ENCODE data around the gene MTRF1. TPM values are rescaled to one million over a fixed set of nuclear protein-coding genes. Genes with fewer than 3 reads are reported as not detected.

Gene MTRF1
- total RNA-seq, 1 experiment from 2014 or later: 10.1 TPM

DNA sequence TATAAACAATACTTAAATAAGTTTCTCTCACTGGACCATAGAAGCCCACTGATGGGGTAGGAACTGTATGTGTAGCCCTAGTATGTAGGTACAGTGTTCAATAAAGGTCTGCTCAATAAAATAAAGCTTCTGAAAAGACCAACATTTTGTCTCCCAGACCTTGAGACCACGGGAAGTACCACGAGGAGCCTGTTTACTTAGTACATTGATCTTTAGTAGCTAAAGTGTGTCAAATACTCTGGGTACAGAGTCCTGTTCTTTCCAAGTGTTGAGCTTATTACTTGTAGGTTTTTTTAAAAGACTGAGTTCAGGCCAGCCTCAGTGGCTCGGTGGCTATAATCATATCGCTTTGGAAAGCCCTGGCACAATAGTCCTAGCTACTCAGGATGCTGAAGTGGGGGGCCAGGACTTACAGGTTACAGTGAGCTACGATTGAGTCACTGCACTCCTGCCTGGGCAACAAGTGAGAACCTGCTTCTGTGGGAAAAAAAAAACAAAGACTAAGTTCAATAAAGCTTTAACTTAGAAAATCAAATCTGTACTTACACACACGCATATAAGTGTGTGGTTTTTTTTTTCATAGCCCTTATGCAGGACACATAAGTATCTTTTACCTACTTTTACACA is 3.4 kb downstream of the MTRF1 start:
- peaks cover 2% of the 10 kb centered on the region; the same call in 1 of the 2 replicates for H3K36me3 ChIP-seq (replicated peaks; ENCODE audit: control insufficient read depth, insufficient read depth, low read length)

GRCh38 chr13:41257535-41257934 is 5.8 kb downstream of the MTRF1 start:
- H3K36me3 ChIP-seq (replicated peaks; ENCODE audit: control insufficient read depth, insufficient read depth, low read length): peaks cover 4% of the 10 kb centered on the region
- H3K27me3 ChIP-seq (ENCODE audit: control insufficient read depth, insufficient read depth, low read length): no peaks in the 10 kb centered on the region
- H3K4me3 ChIP-seq (ENCODE audit: insufficient read depth, low read depth, low read length): no peak overlapping the region
- DNase-seq: no peak

More for the DNA sequence above, 3.4 kb downstream of the MTRF1 start:
- Histone ChIP-seq H3K27me3 (ENCODE audit: control insufficient read depth, insufficient read depth, low read length) (no peaks in the 10 kb centered on the region), H3K4me3 (ENCODE audit: insufficient read depth, low read depth, low read length) (no peak overlapping the region)
- DNase-seq: no peak

DNA sequence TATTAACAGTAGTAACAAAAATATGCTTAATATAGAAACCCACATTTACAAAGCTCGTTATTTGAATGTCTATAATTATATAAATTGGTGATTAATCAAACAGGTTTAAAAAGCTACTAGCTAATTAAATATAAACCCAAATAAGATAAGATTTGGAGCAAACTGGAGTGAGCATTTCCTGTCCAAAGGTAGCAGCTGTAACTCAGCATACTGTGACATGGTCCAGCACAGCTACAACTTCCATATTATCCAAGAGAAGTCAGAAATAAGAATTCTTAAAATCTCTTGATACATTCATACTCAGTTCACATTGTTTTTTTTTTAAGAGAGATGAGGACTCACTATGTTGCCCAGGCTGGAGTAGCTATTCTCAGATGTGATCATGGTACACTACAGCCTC is 8.5 kb downstream of the MTRF1 start:
- peaks cover 4% of the 10 kb centered on the region for H3K36me3 ChIP-seq (replicated peaks; ENCODE audit: control insufficient read depth, insufficient read depth, low read length)
- no peak overlapping the region for H3K4me3 ChIP-seq (ENCODE audit: insufficient read depth, low read depth, low read length)
- no peaks in the 10 kb centered on the region for H3K27me3 ChIP-seq (ENCODE audit: control insufficient read depth, insufficient read depth, low read length)
- no peak for DNase-seq

GRCh38 chr13:41250993-41251392 is 12.4 kb downstream of the MTRF1 start:
- Histone ChIP-seq H3K36me3 (replicated peaks; ENCODE audit: control insufficient read depth, insufficient read depth, low read length) (peaks cover 5% of the 10 kb centered on the region), H3K27me3 (ENCODE audit: control insufficient read depth, insufficient read depth, low read length) (no peaks in the 10 kb centered on the region), H3K4me3 (ENCODE audit: insufficient read depth, low read depth, low read length) (no peak overlapping the region)
- no peak for DNase-seq

DNA sequence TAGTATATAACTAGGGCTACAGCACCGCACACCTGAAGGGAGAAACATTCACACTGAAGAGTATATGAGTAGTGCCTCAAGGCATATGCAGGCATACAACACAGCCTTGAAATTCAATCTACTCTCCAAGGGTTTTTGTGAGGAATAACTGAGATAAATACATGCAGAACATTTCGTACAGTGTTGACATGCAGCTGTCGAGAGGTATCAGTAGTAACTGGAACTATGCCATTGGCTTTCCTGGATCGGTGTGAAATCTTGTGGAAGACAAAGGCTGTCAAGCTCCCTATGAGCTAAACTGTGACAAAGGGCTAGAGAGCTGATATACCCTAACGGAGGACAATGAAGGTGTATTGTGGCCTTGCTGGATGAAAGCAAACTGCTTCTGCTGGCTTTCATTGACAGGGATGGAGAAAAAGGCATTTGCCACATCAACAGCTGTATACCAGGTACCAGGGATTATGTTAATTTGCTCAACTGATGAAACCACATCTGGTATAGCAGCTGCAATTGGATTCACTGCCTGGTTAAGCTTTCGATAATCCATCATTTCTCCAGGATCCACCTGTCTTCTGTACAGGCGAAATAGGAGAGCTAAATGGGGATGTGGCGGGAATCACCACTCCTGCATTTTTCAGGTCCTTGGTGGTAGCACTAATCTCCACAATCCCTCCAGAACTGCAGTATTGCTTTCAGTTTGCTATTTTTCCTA is 16.3 kb downstream of the MTRF1 start:
- no peak overlapping the region for H3K4me3 ChIP-seq (ENCODE audit: insufficient read depth, low read depth, low read length)
- DNase-seq: no peak
- H3K36me3 ChIP-seq (replicated peaks; ENCODE audit: control insufficient read depth, insufficient read depth, low read length): peaks cover 1% of the 10 kb centered on the region; the same call in 1 of the 2 replicates
- no peaks in the 10 kb centered on the region for H3K27me3 ChIP-seq (ENCODE audit: control insufficient read depth, insufficient read depth, low read length)

DNA sequence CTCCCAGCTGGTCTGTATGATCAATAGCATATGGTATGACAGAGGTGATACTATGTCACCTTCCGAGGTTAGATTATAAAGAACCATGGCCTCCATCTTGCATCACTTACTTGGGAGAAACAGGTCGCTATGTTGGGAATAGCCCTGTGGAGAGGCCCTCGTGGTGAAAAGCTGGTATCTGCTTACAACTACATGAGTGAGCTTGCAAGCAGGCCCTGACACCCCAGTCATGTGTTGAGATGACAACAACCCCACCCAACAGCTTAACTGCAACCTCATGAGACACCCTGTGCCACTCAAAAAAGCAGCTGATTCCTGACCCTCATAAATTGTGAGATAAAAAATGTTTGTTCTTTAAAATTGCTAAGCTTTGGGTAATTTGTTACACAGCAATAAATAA is 18.8 kb downstream of the MTRF1 start:
- Histone ChIP-seq H3K4me3 (ENCODE audit: insufficient read depth, low read depth, low read length) (no peak overlapping the region), H3K36me3 (replicated peaks; ENCODE audit: control insufficient read depth, insufficient read depth, low read length) (peaks cover 1% of the 10 kb centered on the region; the same call in 1 of the 2 replicates), H3K27me3 (ENCODE audit: control insufficient read depth, insufficient read depth, low read length) (no peaks in the 10 kb centered on the region)
- DNase-seq: no peak

DNA sequence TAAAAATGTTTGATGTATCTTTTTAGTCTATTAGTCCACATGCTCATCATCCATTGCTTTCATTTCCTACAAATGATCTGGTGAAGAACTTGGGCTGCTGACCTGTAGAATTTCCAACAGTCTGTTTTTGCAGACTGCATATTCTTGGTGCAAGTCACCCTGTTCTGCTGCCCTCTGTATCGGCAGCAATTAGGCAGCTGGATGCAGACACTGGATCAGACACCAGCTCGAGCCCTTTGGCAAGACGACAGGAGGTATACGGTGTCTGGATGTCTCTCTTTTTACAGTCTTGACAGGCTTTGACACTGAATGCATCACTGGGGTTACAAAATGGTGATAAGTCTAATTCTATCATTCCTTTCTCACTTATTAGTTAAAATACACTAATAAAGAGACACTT is 21.8 kb downstream of the MTRF1 start:
- DNase-seq: no peak
- Histone ChIP-seq H3K36me3 (replicated peaks; ENCODE audit: control insufficient read depth, insufficient read depth, low read length) (no peaks in the 10 kb centered on the region; the same call in 1 of the 2 replicates), H3K27me3 (ENCODE audit: control insufficient read depth, insufficient read depth, low read length) (no peaks in the 10 kb centered on the region), H3K4me3 (ENCODE audit: insufficient read depth, low read depth, low read length) (no peak overlapping the region)

DNA sequence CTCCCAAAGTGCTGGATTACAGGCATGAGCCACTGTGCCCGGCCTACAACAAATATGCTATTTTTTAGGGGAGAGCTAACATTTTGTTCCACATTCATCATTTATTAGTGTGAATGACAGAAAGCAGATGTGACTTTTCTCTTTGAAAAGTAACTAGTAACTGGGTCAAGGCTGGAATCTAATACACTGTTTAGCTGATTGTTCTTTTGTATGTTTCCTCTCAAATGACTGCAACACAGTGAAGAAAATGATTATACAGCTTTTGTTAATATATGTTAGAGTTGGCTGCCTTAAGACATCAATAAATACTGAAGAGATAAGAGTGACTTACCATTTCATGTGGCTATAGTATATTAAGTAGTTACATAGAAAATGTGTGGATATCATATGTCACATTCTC is 27.0 kb downstream of the MTRF1 start:
- no peaks in the 10 kb centered on the region; the same call in 1 of the 2 replicates for H3K36me3 ChIP-seq (replicated peaks; ENCODE audit: control insufficient read depth, insufficient read depth, low read length)
- H3K27me3 ChIP-seq (ENCODE audit: control insufficient read depth, insufficient read depth, low read length): no peaks in the 10 kb centered on the region
- no peak overlapping the region for H3K4me3 ChIP-seq (ENCODE audit: insufficient read depth, low read depth, low read length)
- no peak for DNase-seq

DNA sequence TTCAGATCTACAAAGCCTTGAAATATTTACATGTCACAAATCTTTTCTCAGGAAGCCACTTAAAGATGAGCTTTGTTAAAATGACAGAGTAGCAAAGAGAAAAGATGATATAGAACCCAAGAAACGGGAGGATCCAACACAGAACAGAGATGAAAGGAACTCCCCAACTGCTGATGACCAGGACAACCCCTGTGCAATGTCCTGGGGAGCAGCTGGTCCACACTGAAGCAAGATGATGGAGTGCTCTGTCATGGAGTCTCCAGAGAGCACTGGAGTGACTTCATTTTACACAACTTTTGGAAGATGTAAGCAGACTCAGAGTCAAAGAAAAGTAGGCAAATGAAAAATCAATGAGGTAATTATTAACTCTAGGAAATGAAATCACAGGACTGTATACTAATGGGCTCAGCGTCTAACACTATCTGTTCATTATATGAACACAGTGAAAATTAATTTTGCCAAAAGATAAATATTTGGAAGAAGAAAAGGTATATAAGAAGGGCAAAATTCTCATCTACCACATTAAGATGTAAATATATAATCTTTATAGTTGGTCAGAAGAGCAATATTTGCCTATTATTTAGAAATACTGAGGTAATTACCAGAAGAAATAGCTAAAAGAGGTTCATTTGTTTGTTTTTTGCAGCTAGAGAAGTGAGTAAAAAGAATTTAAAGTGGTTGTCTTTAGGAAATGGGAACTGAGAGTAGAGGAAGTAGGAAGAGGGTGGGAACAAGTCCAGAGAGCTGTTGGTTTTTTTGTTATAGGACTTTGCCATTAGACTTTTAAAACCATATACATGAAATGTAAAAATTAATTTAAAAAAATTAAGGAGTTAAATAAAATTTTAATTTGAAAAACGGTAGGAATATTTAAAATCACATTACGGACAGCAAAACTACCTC is 30.5 kb downstream of the MTRF1 start:
- H3K4me3 ChIP-seq (ENCODE audit: insufficient read depth, low read depth, low read length): no peak overlapping the region
- no peak for DNase-seq
- H3K27me3 ChIP-seq (ENCODE audit: control insufficient read depth, insufficient read depth, low read length): no peaks in the 10 kb centered on the region
- no peaks in the 10 kb centered on the region for H3K36me3 ChIP-seq (replicated peaks; ENCODE audit: control insufficient read depth, insufficient read depth, low read length)

DNA sequence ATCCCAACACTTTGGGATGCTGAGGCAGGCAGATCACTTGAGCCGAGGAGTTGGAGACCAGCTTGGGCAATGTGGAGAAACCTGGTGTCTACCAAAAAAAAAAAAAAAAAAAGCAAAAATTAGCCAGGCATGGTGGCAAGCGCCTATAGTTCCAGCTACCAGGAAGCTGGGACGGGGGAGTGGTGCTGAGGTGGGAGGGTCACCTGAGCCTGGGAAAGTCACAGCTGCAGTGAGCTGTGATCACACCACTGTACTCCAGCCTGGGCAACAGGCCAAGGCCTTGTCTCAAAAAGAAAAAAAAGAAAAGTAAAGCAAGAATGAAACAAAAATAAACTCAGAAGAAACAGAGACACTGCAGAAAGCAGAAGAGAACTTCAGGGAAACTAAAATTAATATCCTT is 31.6 kb downstream of the MTRF1 start:
- H3K27me3 ChIP-seq (ENCODE audit: control insufficient read depth, insufficient read depth, low read length): no peaks in the 10 kb centered on the region
- no peak for DNase-seq

GRCh38 chr13:41231025-41231677 is 32.2 kb downstream of the MTRF1 start:
- no peak for DNase-seq
- Histone ChIP-seq H3K36me3 (replicated peaks; ENCODE audit: control insufficient read depth, insufficient read depth, low read length) (no peaks in the 10 kb centered on the region), H3K27me3 (ENCODE audit: control insufficient read depth, insufficient read depth, low read length) (no peaks in the 10 kb centered on the region), H3K4me3 (ENCODE audit: insufficient read depth, low read depth, low read length) (no peak overlapping the region)

More for the DNA sequence above, 31.6 kb downstream of the MTRF1 start:
- Histone ChIP-seq H3K4me3 (ENCODE audit: insufficient read depth, low read depth, low read length) (no peak overlapping the region), H3K36me3 (replicated peaks; ENCODE audit: control insufficient read depth, insufficient read depth, low read length) (no peaks in the 10 kb centered on the region)

DNA sequence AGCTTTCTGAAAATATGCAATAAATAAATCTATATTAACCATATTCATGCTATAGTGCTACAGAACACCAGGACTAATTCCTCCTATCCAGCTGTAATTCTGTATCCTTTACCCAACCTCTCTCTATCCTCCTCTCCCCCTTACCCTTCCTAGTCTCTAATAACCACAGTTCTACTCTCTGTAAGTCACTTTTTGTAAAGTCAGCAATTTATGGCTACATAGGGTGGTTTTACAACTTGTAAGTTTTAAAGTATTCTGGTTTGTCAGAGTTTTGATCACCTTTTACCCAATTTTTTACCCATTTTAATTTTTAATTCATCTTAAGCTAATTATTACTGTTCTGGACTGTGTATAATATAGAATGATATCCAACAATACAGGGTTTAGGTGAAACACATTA is 34.0 kb downstream of the MTRF1 start:
- no peaks in the 10 kb centered on the region for H3K36me3 ChIP-seq (replicated peaks; ENCODE audit: control insufficient read depth, insufficient read depth, low read length)
- H3K27me3 ChIP-seq (ENCODE audit: control insufficient read depth, insufficient read depth, low read length): no peaks in the 10 kb centered on the region
- H3K4me3 ChIP-seq (ENCODE audit: insufficient read depth, low read depth, low read length): no peak overlapping the region
- DNase-seq: no peak

GRCh38 chr13:41224113-41225110 is 39.0 kb downstream of the MTRF1 start:
- H3K36me3 ChIP-seq (replicated peaks; ENCODE audit: control insufficient read depth, insufficient read depth, low read length): no peaks in the 10 kb centered on the region
- no peaks in the 10 kb centered on the region for H3K27me3 ChIP-seq (ENCODE audit: control insufficient read depth, insufficient read depth, low read length)
- no peak overlapping the region for H3K4me3 ChIP-seq (ENCODE audit: insufficient read depth, low read depth, low read length)
- no peak for DNase-seq

Data from H7 (cell line).